Measurements from ENCODE around the gene RET.

RET gene

DNA sequence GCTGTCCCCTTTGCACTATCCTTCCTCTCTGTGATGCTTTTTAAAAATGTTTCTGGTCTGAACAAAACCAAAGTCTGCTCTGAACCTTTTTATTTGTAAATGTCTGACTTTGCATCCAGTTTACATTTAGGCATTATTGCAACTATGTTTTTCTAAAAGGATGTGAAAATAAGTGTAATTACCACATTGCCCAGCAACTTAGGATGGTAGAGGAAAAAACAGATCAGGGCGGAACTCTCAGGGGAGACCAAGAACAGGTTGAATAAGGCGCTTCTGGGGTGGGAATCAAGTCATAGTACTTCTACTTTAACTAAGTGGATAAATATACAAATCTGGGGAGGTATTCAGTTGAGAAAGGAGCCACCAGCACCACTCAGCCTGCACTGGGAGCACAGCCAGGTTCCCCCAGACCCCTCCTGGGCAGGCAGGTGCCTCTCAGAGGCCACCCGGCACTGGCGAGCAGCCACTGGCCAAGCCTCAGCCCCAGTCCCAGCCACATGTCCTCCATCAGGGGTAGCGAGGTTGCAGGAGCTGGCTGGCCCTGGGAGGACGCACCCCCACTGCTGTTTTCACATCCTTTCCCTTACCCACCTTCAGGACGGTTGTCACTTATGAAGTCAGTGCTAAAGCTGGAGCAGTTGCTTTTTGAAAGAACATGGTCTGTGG is 50.0 kb downstream of the RET start:
- TF ChIP-seq, protein P1, sequence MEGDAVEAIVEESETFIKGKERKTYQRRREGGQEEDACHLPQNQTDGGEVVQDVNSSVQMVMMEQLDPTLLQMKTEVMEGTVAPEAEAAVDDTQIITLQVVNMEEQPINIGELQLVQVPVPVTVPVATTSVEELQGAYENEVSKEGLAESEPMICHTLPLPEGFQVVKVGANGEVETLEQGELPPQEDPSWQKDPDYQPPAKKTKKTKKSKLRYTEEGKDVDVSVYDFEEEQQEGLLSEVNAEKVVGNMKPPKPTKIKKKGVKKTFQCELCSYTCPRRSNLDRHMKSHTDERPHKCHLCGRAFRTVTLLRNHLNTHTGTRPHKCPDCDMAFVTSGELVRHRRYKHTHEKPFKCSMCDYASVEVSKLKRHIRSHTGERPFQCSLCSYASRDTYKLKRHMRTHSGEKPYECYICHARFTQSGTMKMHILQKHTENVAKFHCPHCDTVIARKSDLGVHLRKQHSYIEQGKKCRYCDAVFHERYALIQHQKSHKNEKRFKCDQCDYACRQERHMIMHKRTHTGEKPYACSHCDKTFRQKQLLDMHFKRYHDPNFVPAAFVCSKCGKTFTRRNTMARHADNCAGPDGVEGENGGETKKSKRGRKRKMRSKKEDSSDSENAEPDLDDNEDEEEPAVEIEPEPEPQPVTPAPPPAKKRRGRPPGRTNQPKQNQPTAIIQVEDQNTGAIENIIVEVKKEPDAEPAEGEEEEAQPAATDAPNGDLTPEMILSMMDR (conservative IDR thresholded peaks at IDR 0.05; ENCODE audit: low read depth): no peak
- ChIA-PET POLR2A (ENCODE audit: low non-redundant PET) (no interaction called here), CTCF (no interaction called here)
- H3K27ac ChIP-seq: no peak overlapping the region
- DNase-seq (ENCODE audit: low spot score): no peak

DNA sequence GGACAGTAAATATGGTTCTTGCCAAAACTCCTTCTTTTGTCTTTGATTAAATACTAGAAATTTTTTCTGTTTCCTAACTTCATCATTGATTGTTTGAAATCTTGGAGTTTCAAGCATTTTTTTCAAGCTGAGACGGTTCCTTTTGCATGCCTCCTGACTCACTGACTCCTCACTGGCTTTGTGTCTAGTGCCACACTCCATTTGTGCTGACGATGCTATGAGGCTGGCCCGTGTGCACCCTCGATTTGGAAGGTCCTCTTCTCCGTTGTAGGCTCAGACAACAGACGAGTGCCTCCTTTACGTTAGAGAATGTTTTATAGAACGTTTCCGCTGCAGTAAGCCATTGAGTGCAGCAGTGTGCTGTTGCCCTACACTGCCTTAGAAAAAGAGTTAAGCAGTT is 50.6 kb downstream of the RET start:
- H3K27ac ChIP-seq: no peak overlapping the region
- TF ChIP-seq, protein P1 (conservative IDR thresholded peaks at IDR 0.05; ENCODE audit: low read depth): no peak
- ChIA-PET CTCF (no interaction called here), POLR2A (ENCODE audit: low non-redundant PET) (no interaction called here)
- DNase-seq (ENCODE audit: low spot score): no peak

DNA sequence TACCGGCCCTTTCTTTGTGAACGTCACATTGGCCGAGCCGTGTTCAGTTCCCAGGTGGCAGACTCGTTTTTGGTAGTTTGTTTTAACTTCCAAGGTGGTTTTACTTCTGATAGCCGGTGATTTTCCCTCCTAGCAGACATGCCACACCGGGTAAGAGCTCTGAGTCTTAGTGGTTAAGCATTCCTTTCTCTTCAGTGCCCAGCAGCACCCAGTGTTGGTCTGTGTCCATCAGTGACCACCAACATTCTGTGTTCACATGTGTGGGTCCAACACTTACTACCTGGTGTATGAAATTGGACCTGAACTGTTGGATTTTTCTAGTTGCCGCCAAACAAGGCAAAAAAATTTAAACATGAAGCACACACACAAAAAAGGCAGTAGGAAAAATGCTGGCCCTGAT is 51.5 kb downstream of the RET start:
- ChIA-PET POLR2A (ENCODE audit: low non-redundant PET) (no interaction called here), CTCF (interaction anchor here (0.7 kb wide), 1 partner anchor 43 kb away, joined by 4 read pairs; no protein-coding TSS in a partner anchor)
- H3K27ac ChIP-seq: no peak overlapping the region
- TF ChIP-seq, protein P1 (conservative IDR thresholded peaks at IDR 0.05; ENCODE audit: low read depth): no peak
- DNase-seq (ENCODE audit: low spot score): no peak

DNA sequence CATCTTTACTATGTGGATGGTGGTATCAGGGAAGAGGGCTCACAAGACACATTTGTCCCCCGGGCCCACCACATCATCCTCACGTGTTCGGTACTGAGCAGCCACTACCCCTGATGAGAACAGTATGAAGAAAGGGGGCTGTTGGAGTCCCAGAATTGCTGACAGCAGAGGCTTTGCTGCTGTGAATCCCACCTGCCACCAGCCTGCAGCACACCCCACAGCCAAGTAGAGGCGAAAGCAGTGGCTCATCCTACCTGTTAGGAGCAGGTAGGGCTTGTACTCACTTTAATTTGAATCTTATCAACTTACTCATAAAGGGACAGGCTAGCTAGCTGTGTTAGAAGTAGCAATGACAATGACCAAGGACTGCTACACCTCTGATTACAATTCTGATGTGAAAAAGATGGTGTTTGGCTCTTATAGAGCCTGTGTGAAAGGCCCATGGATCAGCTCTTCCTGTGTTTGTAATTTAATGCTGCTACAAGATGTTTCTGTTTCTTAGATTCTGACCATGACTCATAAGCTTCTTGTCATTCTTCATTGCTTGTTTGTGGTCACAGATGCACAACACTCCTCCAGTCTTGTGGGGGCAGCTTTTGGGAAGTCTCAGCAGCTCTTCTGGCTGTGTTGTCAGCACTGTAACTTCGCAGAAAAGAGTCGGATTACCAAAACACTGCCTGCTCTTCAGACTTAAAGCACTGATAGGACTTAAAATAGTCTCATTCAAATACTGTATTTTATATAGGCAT is 52.3 kb downstream of the RET start:
- peak; percentile 75 for DNase-seq (ENCODE audit: low spot score)
- ChIA-PET CTCF (no interaction called here), POLR2A (ENCODE audit: low non-redundant PET) (no interaction called here)
- TF ChIP-seq, protein P1 (conservative IDR thresholded peaks at IDR 0.05; ENCODE audit: low read depth): no peak
- no peak overlapping the region for H3K27ac ChIP-seq

DNA sequence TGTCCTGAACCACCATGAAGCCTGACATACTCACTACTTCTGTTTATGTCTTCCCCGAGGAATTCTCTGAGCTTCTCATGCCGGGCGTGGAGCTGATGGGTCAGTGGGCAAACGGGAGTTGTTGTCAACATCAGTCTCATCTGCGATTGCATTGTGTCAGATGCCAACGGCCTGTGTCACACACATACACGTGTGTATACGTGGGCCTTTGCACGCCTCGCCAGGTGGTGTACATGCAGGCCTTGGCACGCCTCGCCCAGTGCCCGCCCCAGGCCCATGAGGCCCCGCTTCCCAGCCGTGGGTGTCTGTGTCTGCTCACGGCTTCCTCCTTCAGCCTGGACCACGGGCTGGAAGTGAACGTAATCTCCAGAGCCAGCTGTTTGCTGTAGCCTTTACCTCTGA is 53.9 kb downstream of the RET start:
- H3K27ac ChIP-seq: no peak overlapping the region
- POLR2A ChIA-PET (ENCODE audit: low non-redundant PET): no interaction called here
- TF ChIP-seq, protein P1 (conservative IDR thresholded peaks at IDR 0.05; ENCODE audit: low read depth): no peak
- CTCF ChIA-PET: interaction anchor here (0.7 kb wide), 1 partner anchor 74 kb away, joined by 3 read pairs; no protein-coding TSS in a partner anchor
- peak; percentile 49 for DNase-seq (ENCODE audit: low spot score)

DNA sequence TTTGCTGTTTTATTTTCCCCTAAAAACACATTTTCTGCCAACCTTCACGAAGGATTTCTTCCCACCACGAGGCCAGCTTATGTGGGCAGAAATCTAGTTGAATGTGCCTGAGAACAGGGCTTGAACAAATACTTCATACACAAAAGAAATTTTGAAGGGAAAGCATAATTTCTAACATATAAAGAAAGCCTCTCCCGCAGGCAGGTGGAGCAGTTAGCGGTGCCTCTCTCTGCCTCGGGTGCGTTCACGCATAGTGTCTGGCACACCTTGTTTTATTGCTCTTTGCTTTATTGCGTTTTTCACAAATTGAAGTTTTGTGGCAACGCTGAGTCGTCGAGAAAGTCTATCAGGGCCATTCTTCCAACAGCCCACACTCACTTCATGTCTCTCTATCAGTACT is 54.4 kb downstream of the RET start:
- CTCF ChIA-PET: no interaction called here
- TF ChIP-seq, protein P1 (conservative IDR thresholded peaks at IDR 0.05; ENCODE audit: low read depth): no peak
- H3K27ac ChIP-seq: no peak overlapping the region
- no peak for DNase-seq (ENCODE audit: low spot score)
- POLR2A ChIA-PET (ENCODE audit: low non-redundant PET): no interaction called here

Measured in RWPE1 (cell line).